Activated naive CD4-positive, alpha-beta T cell (primary cell): ENCODE measurements around the gene PODXL2.

Source experiments
- DNase-seq, 4 experiments: peaks; one replicate each; lab custom pipeline; 2025; lab: John Stamatoyannopoulos, UW

The PODXL2 gene

GRCh38 chr3:127606086-127606805 lies 22.7 kb upstream of the PODXL2 start:
- DNase-seq, result no peak

DNA sequence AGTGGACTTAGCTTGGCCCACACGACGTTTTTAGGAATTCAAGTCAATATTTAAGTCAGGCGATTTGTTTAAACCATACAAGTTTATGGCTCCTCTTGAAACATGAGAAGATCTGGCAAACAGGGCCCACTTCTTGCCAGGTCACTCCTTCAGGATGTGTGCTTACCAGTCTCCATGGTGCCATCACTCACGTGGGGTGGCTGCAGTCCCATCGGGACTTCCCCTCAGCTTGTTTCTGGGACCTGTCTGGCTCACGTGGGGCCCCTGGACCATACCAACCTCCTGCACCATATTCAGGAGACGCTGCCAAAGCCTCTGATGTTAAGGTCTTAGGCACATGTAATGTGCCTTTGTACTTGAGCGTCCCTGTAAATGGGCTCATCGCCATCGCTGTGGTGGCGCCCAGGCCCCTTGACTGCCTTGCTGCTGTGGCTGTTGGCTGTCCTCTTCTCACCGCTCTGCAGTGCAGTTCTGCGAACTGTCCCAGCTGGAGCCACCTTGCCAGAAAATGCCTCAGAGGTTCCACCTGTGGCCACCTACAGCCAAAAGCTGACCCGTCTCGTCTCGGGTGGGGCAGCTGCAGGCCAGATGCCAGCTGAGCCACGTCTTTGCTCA lies 21.9 kb upstream of the PODXL2 start:
- no peak for DNase-seq

DNA sequence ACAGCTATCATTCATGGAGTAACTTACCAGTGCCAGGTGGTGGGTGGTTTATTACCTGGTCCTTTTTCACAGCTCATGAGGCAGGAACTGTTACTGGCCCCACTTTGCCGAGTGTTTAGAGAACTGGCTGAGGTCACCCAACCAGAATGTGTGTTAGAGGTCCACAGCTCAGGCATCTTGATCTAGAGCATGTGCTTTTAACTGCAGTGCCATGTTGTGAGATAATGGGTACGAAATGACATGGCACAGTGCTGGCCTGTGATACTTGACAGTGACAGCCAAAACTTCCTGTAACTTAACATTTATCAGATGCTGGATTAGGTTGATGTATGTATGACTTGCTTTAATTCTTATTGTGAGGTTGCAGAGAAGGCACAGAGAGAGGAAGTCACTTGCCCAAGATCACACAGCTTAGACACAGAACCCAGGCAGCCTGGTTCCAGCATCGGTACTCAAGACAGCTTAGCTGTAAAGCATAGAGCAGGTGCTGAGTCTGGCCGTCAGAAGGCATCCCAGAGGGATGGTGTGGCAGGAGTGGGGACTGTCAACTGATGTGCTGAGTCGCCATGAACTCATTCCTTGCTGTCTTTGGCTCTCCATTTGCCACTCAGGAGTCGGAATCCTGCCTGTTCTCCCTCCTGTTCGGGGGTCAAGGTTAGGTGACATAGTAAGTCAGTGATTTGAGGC lies 21.2 kb upstream of the PODXL2 start:
- DNase-seq, result no peak

GRCh38 chr3:127608362-127608718 lies 20.6 kb upstream of the PODXL2 start:
- no peak for DNase-seq

DNA sequence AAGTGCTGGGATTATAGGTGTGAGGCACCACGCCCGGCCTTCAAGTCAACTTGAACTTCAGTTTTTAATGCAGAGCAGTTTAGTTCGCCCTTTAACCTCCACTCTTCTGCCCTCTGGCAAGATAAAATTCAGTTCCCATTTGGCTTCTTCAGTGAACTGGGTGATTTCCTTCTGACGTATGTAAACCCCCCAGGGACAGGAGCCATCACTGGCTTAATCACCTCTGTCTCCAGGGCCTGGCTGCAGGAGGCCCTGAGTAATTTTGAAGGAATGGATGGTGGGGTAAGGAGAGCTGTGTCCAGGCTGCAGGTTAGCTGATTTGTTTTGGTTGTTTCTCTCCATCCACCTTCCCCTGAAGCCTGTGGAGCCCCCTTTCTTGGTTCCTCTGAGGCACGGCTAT lies 18.9 kb upstream of the PODXL2 start:
- no peak for DNase-seq

GRCh38 chr3:127611251-127611650 lies 17.7 kb upstream of the PODXL2 start:
- no peak for DNase-seq

DNA sequence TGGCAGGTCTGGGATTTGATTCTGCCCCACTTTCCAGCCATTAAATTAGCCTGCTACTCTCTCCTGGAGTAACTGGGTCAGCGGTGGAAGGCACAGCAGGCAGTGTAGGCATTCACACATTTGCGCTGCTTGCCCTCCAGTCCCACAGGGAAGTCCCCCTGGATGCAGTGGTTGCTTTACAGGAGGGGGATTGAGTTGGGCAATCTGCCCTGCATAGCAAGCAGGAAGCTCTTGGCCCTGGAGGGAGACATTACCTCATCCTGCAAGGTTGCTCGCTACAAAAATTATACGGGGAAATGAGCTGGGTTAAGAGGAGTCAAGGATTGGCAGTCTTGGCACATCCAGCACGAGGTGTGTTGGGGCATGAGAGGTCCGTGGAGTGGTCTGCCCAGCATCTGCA lies 16.0 kb upstream of the PODXL2 start:
- DNase-seq, result no peak

DNA sequence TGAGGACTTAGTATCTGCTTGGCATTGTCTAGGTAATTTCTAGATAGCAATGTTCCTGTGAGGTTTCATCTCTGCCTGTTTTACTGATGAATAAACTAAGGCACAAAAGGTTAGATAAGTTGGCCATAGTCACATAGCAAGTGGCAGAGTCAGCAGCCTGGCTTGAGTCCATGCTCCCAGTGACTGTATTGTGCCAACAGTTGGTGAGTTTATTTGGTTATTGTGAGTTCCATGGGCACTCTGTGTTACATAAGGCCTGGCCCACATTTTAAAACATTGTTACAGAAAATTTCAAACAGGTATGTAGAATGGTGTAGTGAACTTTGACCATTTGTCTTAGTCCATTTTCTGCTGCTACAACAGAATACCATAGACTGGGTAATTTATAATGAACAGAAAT lies 15.6 kb upstream of the PODXL2 start:
- no peak for DNase-seq

DNA sequence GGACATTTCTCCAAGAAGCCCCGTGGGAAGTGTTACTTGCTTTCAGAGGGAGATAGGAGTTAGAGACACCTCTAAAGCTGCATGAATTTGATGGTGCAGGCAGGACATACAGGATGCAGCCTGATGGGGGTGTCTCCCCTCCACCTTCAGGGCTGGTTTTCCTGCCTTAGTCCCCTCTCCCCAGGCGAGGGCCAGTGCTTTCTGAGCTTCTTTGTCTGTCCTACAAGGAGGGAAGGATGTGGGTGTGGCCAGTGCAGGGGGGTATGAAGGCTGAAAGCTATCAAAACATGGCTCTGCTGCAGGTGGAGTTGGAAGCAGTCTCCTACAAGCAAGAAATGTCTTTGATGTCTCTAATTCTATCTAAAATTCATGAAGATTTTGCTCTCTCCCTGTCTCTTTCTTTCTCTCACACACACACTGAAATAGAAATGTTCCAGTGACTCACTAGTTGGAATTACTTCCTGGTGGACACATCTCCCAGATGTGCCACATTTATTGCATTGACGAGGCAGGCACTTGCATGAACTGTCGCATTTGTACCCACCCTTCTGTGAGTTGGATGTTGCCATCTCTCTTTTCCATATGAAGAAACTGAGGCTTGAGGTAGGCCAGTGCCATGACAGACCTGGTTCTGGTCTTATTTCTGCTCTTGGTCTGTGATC lies 13.9 kb upstream of the PODXL2 start:
- DNase-seq, result no peak

GRCh38 chr3:127615631-127616305 lies 13.2 kb upstream of the PODXL2 start:
- no peak for DNase-seq

DNA sequence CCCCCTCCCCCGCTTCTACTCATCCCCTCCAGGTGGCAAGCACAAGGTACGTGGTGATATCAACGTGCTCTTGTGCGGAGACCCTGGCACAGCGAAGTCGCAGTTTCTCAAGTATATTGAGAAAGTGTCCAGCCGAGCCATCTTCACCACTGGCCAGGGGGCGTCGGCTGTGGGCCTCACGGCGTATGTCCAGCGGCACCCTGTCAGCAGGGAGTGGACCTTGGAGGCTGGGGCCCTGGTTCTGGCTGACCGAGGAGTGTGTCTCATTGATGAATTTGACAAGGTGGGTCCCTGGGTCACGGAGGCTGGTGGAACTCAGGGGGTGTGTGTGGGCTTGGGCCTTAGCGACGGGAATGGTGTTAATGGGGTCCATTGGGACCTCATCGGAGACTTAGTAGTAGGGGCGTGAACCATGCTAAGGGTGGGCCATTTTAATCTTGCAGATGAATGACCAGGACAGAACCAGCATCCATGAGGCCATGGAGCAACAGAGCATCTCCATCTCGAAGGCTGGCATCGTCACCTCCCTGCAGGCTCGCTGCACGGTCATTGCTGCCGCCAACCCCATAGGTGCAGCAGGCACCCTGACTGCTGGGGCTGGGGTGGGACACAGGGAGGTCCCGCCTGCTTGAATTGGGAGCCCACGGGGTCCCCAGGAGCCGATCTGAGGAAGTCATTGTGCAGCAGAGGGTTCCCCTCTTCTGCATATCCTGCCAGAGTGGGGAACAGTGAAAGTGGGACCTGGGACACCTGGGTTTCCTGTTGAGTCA lies 12.0 kb upstream of the PODXL2 start:
- DNase-seq, result no peak

DNA sequence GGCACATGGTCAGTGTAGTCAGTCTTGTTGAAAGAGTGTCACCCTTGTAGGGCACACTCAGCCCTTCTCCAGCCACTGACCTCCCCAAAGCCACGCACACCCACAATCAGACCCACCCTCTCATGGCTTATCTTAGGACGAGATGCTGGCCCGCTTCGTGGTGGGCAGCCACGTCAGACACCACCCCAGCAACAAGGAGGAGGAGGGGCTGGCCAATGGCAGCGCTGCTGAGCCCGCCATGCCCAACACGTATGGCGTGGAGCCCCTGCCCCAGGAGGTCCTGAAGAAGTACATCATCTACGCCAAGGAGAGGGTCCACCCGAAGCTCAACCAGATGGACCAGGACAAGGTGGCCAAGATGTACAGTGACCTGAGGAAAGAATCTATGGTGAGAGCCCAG lies 10.1 kb upstream of the PODXL2 start:
- DNase-seq, result no peak

DNA sequence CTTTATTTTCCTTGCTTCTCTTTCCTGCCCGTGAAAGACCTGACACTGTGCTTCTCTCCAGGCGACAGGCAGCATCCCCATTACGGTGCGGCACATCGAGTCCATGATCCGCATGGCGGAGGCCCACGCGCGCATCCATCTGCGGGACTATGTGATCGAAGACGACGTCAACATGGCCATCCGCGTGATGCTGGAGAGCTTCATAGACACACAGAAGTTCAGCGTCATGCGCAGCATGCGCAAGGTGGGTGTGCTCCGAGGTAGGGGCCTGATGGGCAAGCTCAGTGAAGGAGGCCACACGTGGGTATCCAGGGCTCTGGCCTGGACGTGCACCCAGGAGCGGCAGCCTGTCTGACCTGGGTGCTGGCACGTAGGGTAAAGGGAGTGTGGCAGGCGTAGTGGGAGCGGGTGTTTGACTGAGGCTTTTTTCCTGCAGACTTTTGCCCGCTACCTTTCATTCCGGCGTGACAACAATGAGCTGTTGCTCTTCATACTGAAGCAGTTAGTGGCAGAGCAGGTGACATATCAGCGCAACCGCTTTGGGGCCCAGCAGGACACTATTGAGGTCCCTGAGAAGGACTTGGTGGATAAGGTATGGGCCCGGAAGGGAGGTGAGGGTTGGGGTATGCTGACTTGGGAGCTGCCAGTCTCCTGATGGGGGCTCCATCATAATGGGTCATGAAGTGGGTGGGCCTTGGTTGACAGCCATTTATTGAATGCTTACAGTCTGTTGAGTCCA lies 8.2 kb upstream of the PODXL2 start:
- no peak for DNase-seq

GRCh38 chr3:127622031-127622430 lies 7.0 kb upstream of the PODXL2 start:
- no peak for DNase-seq

GRCh38 chr3:127622772-127623576 lies 6.0 kb upstream of the PODXL2 start:
- DNase-seq, result no peak

DNA sequence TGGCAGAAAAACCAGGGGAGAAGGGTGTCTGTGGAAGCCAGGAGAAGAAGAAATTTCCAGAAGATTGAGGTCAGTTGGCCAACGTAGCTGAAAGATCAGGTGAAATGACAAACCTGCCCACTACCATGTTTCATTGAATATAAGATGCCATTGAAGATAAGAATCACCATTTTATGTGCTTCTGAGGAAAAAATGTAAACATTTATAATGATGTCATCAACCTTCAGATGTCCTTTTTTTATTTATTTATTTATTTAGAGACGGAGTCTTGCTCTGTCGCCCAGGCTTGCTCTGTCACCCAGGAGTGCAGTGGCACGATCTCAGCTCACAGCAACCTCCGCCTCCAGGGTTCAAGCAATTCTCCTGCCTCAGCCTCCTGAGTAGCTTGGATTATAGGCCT lies 4.9 kb upstream of the PODXL2 start:
- no peak for DNase-seq

GRCh38 chr3:127625821-127626220 lies 3.2 kb upstream of the PODXL2 start:
- no peak for DNase-seq

GRCh38 chr3:127628426-127628787 lies 578 bp upstream of the PODXL2 start:
- DNase-seq, result no peak

- peak in 2 of 4 experiments; percentile 5 to 19 for DNase-seq
Observed at GRCh38 chr3:127629467-127630403, 750 bp downstream of the PODXL2 start.
